ENCODE results near the gene DAPK2. TPM values are rescaled to one million over a fixed set of nuclear protein-coding genes. Genes with fewer than 3 reads are reported as not detected.

Gene DAPK2
- total RNA-seq, 2 experiments from 2014 or later = 0.44 TPM; not detected in 1

DNA sequence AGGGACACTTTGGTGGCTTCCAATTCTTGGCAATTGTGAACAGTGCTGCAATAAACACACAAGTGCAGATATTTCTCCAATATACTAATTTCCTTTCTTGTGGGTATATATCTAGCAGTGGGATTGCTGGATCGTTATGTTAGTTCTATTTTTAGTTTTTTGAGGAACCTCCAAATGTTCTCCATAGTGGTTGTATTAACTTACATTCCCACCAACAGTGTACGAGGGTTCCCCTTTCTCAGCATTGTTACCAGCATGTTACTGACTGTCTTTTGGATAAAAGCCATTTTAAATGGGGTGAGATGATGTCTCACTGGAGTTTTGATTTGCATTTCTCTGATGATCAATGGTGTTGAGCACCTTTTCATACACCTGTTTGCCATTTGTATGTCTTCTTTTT, 92.8 kb downstream of the DAPK2 start:
- H3K27ac Mint-ChIP-seq = no peak overlapping the region
- CTCF ChIA-PET = no interaction called here
- intact Hi-C loops (cut with micrococcal nuclease) = no loop called here
- H3K4me1 Mint-ChIP-seq (ENCODE audit: low read depth) = peaks cover 7% of the 10 kb centered on the region
- H3K36me3 Mint-ChIP-seq (ENCODE audit: low read depth) = no peaks in the 10 kb centered on the region
- no peaks in the 10 kb centered on the region for H3K9me3 Mint-ChIP-seq
- H3K27me3 Mint-ChIP-seq (ENCODE audit: low read depth) = no peaks in the 10 kb centered on the region
- no peak overlapping the region for H3K4me3 Mint-ChIP-seq
- no peak for DNase-seq

GRCh38 chr15:63950911-63951481, 95.3 kb downstream of the DAPK2 start:
- no peak for DNase-seq
- Mint-ChIP-seq H3K27me3 (ENCODE audit: low read depth) (no peaks in the 10 kb centered on the region), H3K9me3 (no peaks in the 10 kb centered on the region), H3K27ac (no peak overlapping the region), H3K4me1 (ENCODE audit: low read depth) (peaks cover 7% of the 10 kb centered on the region), H3K4me3 (no peak overlapping the region), H3K36me3 (ENCODE audit: low read depth) (no peaks in the 10 kb centered on the region)
- intact Hi-C loops (cut with micrococcal nuclease) = no loop called here
- CTCF ChIA-PET = no interaction called here

DNA sequence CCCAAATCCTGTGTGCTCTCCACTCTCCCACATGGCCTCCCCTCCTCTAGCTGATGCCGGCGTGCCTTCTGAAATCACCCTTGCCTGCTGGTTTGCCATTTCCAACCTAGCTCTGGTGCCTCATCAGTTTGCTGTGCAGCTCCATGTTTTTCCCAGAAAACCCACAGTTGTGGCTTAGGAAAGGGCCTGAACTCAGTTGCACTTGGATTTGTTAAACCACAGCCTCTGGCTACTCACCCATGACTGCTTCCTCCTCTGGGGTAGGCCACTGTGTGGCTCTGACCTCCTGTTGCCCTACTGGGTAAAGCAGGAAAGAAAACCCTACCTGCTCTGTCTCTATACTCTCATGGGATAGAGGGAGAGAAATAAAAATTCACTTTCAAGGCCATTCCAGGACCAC, 97.3 kb downstream of the DAPK2 start:
- DNase-seq = no peak
- no peaks in the 10 kb centered on the region for H3K36me3 Mint-ChIP-seq (ENCODE audit: low read depth)
- intact Hi-C loops (cut with micrococcal nuclease) = no loop called here
- H3K4me1 Mint-ChIP-seq (ENCODE audit: low read depth) = peaks cover 10% of the 10 kb centered on the region
- H3K27me3 Mint-ChIP-seq (ENCODE audit: low read depth) = no peaks in the 10 kb centered on the region
- CTCF ChIA-PET = no interaction called here
- no peaks in the 10 kb centered on the region for H3K9me3 Mint-ChIP-seq
- H3K4me3 Mint-ChIP-seq = no peak overlapping the region
- H3K27ac Mint-ChIP-seq = no peak overlapping the region

GRCh38 chr15:63948436-63948835, 97.8 kb downstream of the DAPK2 start:
- Mint-ChIP-seq H3K27me3 (ENCODE audit: low read depth) (no peaks in the 10 kb centered on the region), H3K4me3 (no peak overlapping the region), H3K9me3 (no peaks in the 10 kb centered on the region), H3K36me3 (ENCODE audit: low read depth) (no peaks in the 10 kb centered on the region), H3K4me1 (ENCODE audit: low read depth) (peaks cover 10% of the 10 kb centered on the region), H3K27ac (no peak overlapping the region)
- CTCF ChIA-PET = interaction anchor here (0.6 to 5.7 kb wide), 2 partner anchors 97 to 216 kb away, joined by 3 to 28 read pairs; partner anchors contain the start of gene DAPK2
- intact Hi-C loops (cut with micrococcal nuclease) = no loop called here
- no peak for DNase-seq

- CTCF ChIA-PET = interaction anchor here (0.9 to 5.7 kb wide), 4 partner anchors 15 to 98 kb away, joined by 3 to 28 read pairs (median 3); partner anchors contain the start of gene DAPK2
- Mint-ChIP-seq H3K4me3 (no peak overlapping the region), H3K27ac (no peak overlapping the region), H3K27me3 (ENCODE audit: low read depth) (no peaks in the 10 kb centered on the region), H3K36me3 (ENCODE audit: low read depth) (no peaks in the 10 kb centered on the region), H3K9me3 (no peaks in the 10 kb centered on the region), H3K4me1 (ENCODE audit: low read depth) (peaks cover 9% of the 10 kb centered on the region)
- intact Hi-C loops (cut with micrococcal nuclease) = no loop called here
- no peak for DNase-seq
Observed at GRCh38 chr15:63947228-63947627, 99.1 kb downstream of the DAPK2 start.

- no peak for DNase-seq
- Mint-ChIP-seq H3K4me3 (no peak overlapping the region), H3K4me1 (ENCODE audit: low read depth) (peaks cover 4% of the 10 kb centered on the region), H3K27ac (no peak overlapping the region), H3K36me3 (ENCODE audit: low read depth) (no peaks in the 10 kb centered on the region), H3K9me3 (no peaks in the 10 kb centered on the region), H3K27me3 (ENCODE audit: low read depth) (no peaks in the 10 kb centered on the region)
- CTCF ChIA-PET = interaction anchor here (0.9 to 5.7 kb wide), 13 partner anchors 15 to 480 kb away, joined by 3 to 28 read pairs (median 6); partner anchors contain the start of gene DAPK2
- intact Hi-C loops (cut with micrococcal nuclease) = no loop called here
Observed at GRCh38 chr15:63946524-63947065, 99.7 kb downstream of the DAPK2 start.

GRCh38 chr15:63945838-63946298, 100.4 kb downstream of the DAPK2 start:
- Mint-ChIP-seq H3K27me3 (ENCODE audit: low read depth) (no peaks in the 10 kb centered on the region), H3K9me3 (no peaks in the 10 kb centered on the region), H3K4me1 (ENCODE audit: low read depth) (peaks cover 3% of the 10 kb centered on the region), H3K4me3 (no peak overlapping the region), H3K27ac (no peak overlapping the region), H3K36me3 (ENCODE audit: low read depth) (no peaks in the 10 kb centered on the region)
- CTCF ChIA-PET = interaction anchor here (0.5 to 5.7 kb wide), 39 partner anchors 10 to 479 kb away, joined by 3 to 28 read pairs (median 5); partner anchors contain the start of gene DAPK2
- DNase-seq = no peak
- intact Hi-C loops (cut with micrococcal nuclease) = loop anchor here (2.0 kb wide), 1 partner anchor 101 kb away; the partner anchor contains the start of gene DAPK2

GRCh38 chr15:63945007-63945788, 101.1 kb downstream of the DAPK2 start:
- Mint-ChIP-seq H3K27me3 (ENCODE audit: low read depth) (no peaks in the 10 kb centered on the region), H3K4me3 (no peak overlapping the region), H3K4me1 (ENCODE audit: low read depth) (peaks cover 3% of the 10 kb centered on the region), H3K9me3 (no peaks in the 10 kb centered on the region), H3K36me3 (ENCODE audit: low read depth) (no peaks in the 10 kb centered on the region), H3K27ac (no peak overlapping the region)
- DNase-seq = peak; percentile 85
- intact Hi-C loops (cut with micrococcal nuclease) = loop anchor here (2.0 kb wide), 1 partner anchor 102 kb away; the partner anchor contains the start of gene DAPK2
- CTCF ChIA-PET = interaction anchor here (0.5 to 5.7 kb wide), 43 partner anchors 9 to 478 kb away, joined by 3 to 28 read pairs (median 5); partner anchors contain the start of gene DAPK2

- intact Hi-C loops (cut with micrococcal nuclease) = loop anchor here (2.0 kb wide), 1 partner anchor 102 kb away; the partner anchor contains the start of gene DAPK2
- no peaks in the 10 kb centered on the region for H3K27me3 Mint-ChIP-seq (ENCODE audit: low read depth)
- CTCF ChIA-PET = interaction anchor here (0.5 to 5.7 kb wide), 23 partner anchors 8 to 192 kb away, joined by 3 to 28 read pairs (median 5); partner anchors contain the start of gene DAPK2
- no peak for DNase-seq
- H3K4me1 Mint-ChIP-seq (ENCODE audit: low read depth) = peaks cover 9% of the 10 kb centered on the region
- no peaks in the 10 kb centered on the region for H3K9me3 Mint-ChIP-seq
- no peak overlapping the region for H3K27ac Mint-ChIP-seq
- H3K4me3 Mint-ChIP-seq = no peak overlapping the region
- peaks cover 1% of the 10 kb centered on the region for H3K36me3 Mint-ChIP-seq (ENCODE audit: low read depth)
Observed at GRCh38 chr15:63944681-63944955, 101.7 kb downstream of the DAPK2 start.

DNA sequence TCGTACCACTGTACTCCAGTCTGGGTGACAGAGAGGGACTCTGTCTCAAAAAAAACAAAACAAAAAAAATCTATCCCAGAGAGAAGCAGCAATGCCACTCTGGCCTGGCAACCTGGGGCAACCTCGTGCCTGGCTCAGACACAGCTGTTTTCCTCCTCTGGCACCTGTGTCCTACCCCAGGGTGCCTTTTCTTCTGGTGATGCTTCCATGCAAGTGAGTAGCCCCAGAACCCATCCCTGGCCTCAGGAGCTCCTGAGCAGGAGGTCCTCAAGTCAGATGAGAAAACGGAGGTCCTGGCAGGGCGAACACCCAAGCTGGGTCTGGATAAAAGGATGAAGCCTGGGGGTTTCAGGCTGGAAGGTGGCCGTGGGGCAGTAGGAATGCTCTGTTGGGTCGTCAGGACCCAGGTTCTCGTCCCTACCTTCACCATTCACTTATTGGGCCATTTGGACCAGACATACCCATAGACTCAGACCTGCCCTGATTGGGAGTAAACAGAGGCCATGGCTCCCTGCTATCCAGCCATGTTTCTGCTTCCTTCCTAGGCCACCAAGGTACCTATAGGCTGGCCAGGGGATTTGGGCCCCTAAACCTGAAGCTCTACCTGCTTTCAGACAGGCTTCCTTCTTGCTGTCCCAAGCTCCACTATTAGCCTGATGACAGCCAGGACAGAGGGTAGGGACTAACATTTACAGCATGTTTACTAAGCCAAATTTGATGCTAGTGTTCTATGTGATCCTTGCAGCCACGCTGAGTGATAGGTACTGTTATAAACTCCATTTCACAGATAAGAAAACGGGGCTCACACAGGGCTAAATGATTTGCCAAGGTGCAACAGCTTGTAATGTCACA, 102.2 kb downstream of the DAPK2 start:
- Mint-ChIP-seq H3K4me3 (no peak overlapping the region), H3K4me1 (ENCODE audit: low read depth) (peaks cover 15% of the 10 kb centered on the region), H3K36me3 (ENCODE audit: low read depth) (peaks cover 1% of the 10 kb centered on the region), H3K27ac (no peak overlapping the region), H3K27me3 (ENCODE audit: low read depth) (no peaks in the 10 kb centered on the region), H3K9me3 (no peaks in the 10 kb centered on the region)
- CTCF ChIA-PET = interaction anchor here (0.6 to 5.7 kb wide), 13 partner anchors 23 to 805 kb away, joined by 3 to 28 read pairs (median 5); partner anchors contain the start of genes CIAO2A and DAPK2
- no peak for DNase-seq
- intact Hi-C loops (cut with micrococcal nuclease) = loop anchor here (2.0 kb wide), 1 partner anchor 103 kb away; the partner anchor contains the start of gene DAPK2

DNA sequence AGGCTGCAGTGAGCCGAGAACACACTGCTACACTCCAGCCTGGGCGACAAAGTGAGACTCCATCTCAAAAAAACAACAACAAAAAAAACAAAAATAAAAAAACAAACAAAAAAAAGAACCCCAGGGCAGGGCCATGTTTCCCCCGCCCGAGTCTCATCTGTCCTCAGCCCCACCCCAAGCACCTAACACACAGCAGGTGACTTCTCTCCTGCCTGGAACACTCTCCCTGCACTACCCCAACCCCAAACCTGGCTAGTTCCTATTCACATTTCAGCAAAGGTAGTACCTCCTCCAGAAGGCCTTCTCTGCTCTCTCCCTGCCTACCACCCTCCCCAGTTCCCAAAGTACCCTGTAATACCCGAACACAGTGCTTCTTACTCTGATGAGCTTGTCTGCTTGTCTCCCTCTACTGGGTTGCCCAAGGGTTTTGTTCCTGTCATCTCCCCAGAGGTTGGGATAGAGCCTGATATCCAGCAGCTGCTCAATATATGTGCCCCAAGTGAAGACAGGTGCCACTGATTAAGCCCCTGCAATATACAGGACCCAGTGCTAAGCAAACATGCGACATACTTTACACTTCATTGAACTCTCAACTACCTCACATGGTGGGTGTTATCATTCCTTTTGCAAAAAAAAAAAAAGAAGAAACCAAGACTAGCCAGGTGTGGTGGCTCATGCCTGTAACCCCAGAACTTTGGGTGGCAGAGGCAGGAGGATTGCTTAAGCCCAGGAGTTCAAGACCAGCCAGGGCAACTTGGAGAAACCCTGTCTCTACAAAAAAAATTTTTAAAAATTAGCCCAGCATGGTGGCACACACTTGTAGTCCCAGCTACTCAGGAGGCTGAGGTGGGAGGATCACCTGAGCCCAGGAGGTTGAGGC, 103.6 kb downstream of the DAPK2 start:
- H3K4me3 Mint-ChIP-seq = no peak overlapping the region
- peaks cover 28% of the 10 kb centered on the region for H3K4me1 Mint-ChIP-seq (ENCODE audit: low read depth)
- H3K27me3 Mint-ChIP-seq (ENCODE audit: low read depth) = no peaks in the 10 kb centered on the region
- no peak overlapping the region for H3K27ac Mint-ChIP-seq
- no peak for DNase-seq
- intact Hi-C loops (cut with micrococcal nuclease) = no loop called here
- CTCF ChIA-PET = interaction anchor here (0.7 to 5.7 kb wide), 2 partner anchors 9 to 103 kb away, joined by 3 to 28 read pairs; partner anchors contain the start of gene DAPK2
- H3K36me3 Mint-ChIP-seq (ENCODE audit: low read depth) = peaks cover 1% of the 10 kb centered on the region
- H3K9me3 Mint-ChIP-seq = no peaks in the 10 kb centered on the region
